H1 (cell line): ENCODE data around the gene OTOF. TPM values are rescaled to one million over a fixed set of nuclear protein-coding genes. Genes with fewer than 3 reads are reported as not detected.

Experiments
- CTCF ChIA-PET: fragments of 300-600 bp; sonication (Branson Sonifier 250); formaldehyde crosslinking; loops from one replicate; lab custom pipeline; 2021; ENCODE audit not compliant: partially characterized antibody; lab: Charles Lee
- POLR2A ChIA-PET: fragments of 300-600 bp; sonication (Branson Sonifier 250); formaldehyde crosslinking; loops from one replicate; lab custom pipeline; 2021; ENCODE audit warnings: inconsistent platforms; ENCODE audit not compliant: partially characterized antibody; lab: Charles Lee
- DNase-seq, 2 experiments: peaks; one replicate each; pipeline versions ENCODE4 v3.0.0 to v3.0.0-alpha.2; 2010 to 2022; ENCODE audit warnings: low spot score in 2 of 2, low read depth in 1 of 2, mixed read lengths in 1 of 2
- FAIRE-seq: peaks from 2 replicates; lab custom pipeline; 2011; peaks lifted over from hg19 to GRCh38; lab: Jason Lieb, UNC
- H2AFZ ChIP-seq: 2 replicates; pipeline ENCODE4 v1.8.1; 2012; ENCODE audit warnings: low read length, inconsistent platforms
- H2AK5ac ChIP-seq: 2 replicates; pipeline ENCODE4 v1.6.1; 2013; ENCODE audit warnings: low read depth, low read length
- H2BK120ac ChIP-seq: replicated peaks from 2 replicates; pipeline ENCODE3; 2013; ENCODE audit warnings: low read depth, low read length, inconsistent platforms
- H2BK12ac ChIP-seq: 2 replicates; pipeline ENCODE4 v1.6.1; 2013; ENCODE audit warnings: low read depth, low read length
- H2BK15ac ChIP-seq: 2 replicates; pipeline ENCODE4 v1.6.1; 2013; ENCODE audit warnings: low read length
- H2BK20ac ChIP-seq: 2 replicates; pipeline ENCODE4 v1.6.1; 2013; ENCODE audit warnings: low read length
- H2BK5ac ChIP-seq: 2 replicates; pipeline ENCODE4 v1.6.1; 2013; ENCODE audit warnings: low read depth, low read length
- H3K14ac ChIP-seq: 2 replicates; pipeline ENCODE4 v1.6.1; 2013; ENCODE audit warnings: inconsistent platforms; ENCODE audit not compliant: insufficient read length
- H3K18ac ChIP-seq: 2 replicates; pipeline ENCODE4 v1.6.1; 2013; ENCODE audit warnings: low read length; ENCODE audit errors: extremely low read depth
- H3K23ac ChIP-seq: 2 replicates; pipeline ENCODE4 v1.6.1; 2013; ENCODE audit warnings: inconsistent platforms; ENCODE audit not compliant: insufficient read length
- H3K23me2 ChIP-seq: 2 replicates; pipeline ENCODE4 v1.6.1; 2013; ENCODE audit warnings: low read depth, low read length
- H3K27ac ChIP-seq: 2 replicates; pipeline ENCODE4 v1.6.1; 2011; ENCODE audit warnings: low read depth, low read length, inconsistent platforms
- H3K27me3 ChIP-seq, 4 experiments: replicated peaks in 1 of 4; 1 replicate in 1 of 4; 2 replicates in 3 of 4; pipeline versions ENCODE4 v1.6.1 to v1.8.1; 2011 to 2013; ENCODE audit warnings: low read length in 3 of 4, mild to moderate bottlenecking in 3 of 4, inconsistent platforms in 2 of 4, mixed read lengths in 2 of 4, moderate library complexity in 1 of 4; ENCODE audit not compliant: control insufficient read depth in 3 of 4, insufficient read depth in 3 of 4; ENCODE audit errors: extremely low read depth in 1 of 4
- H3K36me3 ChIP-seq, 4 experiments: 2 replicates each; pipeline versions ENCODE4 v1.6.1 to v1.8.1; 2011 to 2013; ENCODE audit warnings: mild to moderate bottlenecking in 4 of 4, low read length in 3 of 4, moderate library complexity in 2 of 4, control low read depth in 1 of 4, inconsistent platforms in 1 of 4; ENCODE audit not compliant: insufficient read depth in 4 of 4, control insufficient read depth in 2 of 4
- H3K4ac ChIP-seq: replicated peaks from 2 replicates; pipeline ENCODE3; 2013; ENCODE audit warnings: low read length, low read depth, mixed read lengths, inconsistent platforms; ENCODE audit not compliant: insufficient read length
- H3K4me1 ChIP-seq, 4 experiments: replicated peaks in 1 of 4; 1 replicate in 1 of 4; 2 replicates in 3 of 4; pipeline versions ENCODE4 v1.6.1 to v1.8.1; 2011 to 2013; ENCODE audit warnings: low read length in 3 of 4, inconsistent platforms in 2 of 4, mixed read lengths in 1 of 4; ENCODE audit not compliant: insufficient read depth in 4 of 4, control insufficient read depth in 3 of 4
- H3K4me2 ChIP-seq, 2 experiments: 2 replicates each; pipeline versions ENCODE4 v1.6.1 to v1.8.1; 2011 to 2013; ENCODE audit warnings: low read depth in 2 of 2, low read length in 2 of 2, control low read depth in 1 of 2, inconsistent platforms in 1 of 2, mild to moderate bottlenecking in 1 of 2; ENCODE audit not compliant: insufficient read depth in 1 of 2
- H3K4me3 ChIP-seq, 4 experiments: fragments of 200-600, 300-600 bp in 1 of 4; sonication (generic), shearing (Covaris generic), sonication (Bioruptor Twin) in 1 of 4; 2 replicates each; pipeline versions ENCODE4 v1.5.1 to v1.8.1; 2011 to 2016; ENCODE audit warnings: low read length in 4 of 4, low read depth in 3 of 4, control low read depth in 2 of 4, inconsistent platforms in 2 of 4, mild to moderate bottlenecking in 2 of 4, mixed read lengths in 1 of 4, moderate library complexity in 1 of 4; ENCODE audit not compliant: insufficient read depth in 2 of 4; ENCODE audit errors: extremely low read depth in 1 of 4
- H3K56ac ChIP-seq: replicated peaks from 2 replicates; pipeline ENCODE3; 2013; ENCODE audit warnings: low read depth, mild to moderate bottlenecking, mixed read lengths, low read length, inconsistent platforms; ENCODE audit not compliant: insufficient read length
- H3K79me1 ChIP-seq: 2 replicates; pipeline ENCODE4 v1.6.1; 2013; ENCODE audit warnings: low read depth, low read length, control low read depth
- H3K79me2 ChIP-seq, 2 experiments: 2 replicates each; pipeline versions ENCODE4 v1.6.1 to v1.8.1; 2012 to 2013; ENCODE audit warnings: low read length in 2 of 2, mild to moderate bottlenecking in 2 of 2, inconsistent platforms in 1 of 2; ENCODE audit not compliant: insufficient read depth in 2 of 2, control insufficient read depth in 1 of 2
- H3K9ac ChIP-seq, 4 experiments: replicated peaks in 1 of 4; 1 replicate in 1 of 4; 2 replicates in 3 of 4; pipeline versions ENCODE4 v1.6.1 to v1.8.1; 2011 to 2013; ENCODE audit warnings: low read depth in 3 of 4, low read length in 3 of 4, control low read depth in 2 of 4, mild to moderate bottlenecking in 2 of 4, moderate library complexity in 2 of 4, inconsistent platforms in 1 of 4; ENCODE audit errors: extremely low read depth in 1 of 4
- H3K9me3 ChIP-seq, 2 experiments: 2 replicates each; pipeline versions ENCODE4 v1.6.1 to v1.8.1; 2012 to 2013; ENCODE audit warnings: mild to moderate bottlenecking in 2 of 2, moderate library complexity in 2 of 2, control low read depth in 1 of 2, inconsistent platforms in 1 of 2, low read depth in 1 of 2, low read length in 1 of 2, mixed read lengths in 1 of 2; ENCODE audit not compliant: insufficient read depth in 2 of 2
- H4K20me1 ChIP-seq, 2 experiments: replicated peaks in 1 of 2; 2 replicates each; pipeline versions ENCODE3 to v1.8.1; 2011 to 2013; ENCODE audit warnings: inconsistent platforms in 2 of 2, low read length in 2 of 2, mild to moderate bottlenecking in 1 of 2; ENCODE audit not compliant: insufficient read depth in 2 of 2, control insufficient read depth in 1 of 2
- H4K5ac ChIP-seq: 2 replicates; pipeline ENCODE4 v1.6.1; 2013; ENCODE audit warnings: low read length, low read depth, mixed read lengths, inconsistent platforms; ENCODE audit not compliant: insufficient read length
- H4K8ac ChIP-seq: 2 replicates; pipeline ENCODE4 v1.8.0; 2013; ENCODE audit warnings: mild to moderate bottlenecking, moderate library complexity, low read length, inconsistent platforms; ENCODE audit not compliant: insufficient read depth; ENCODE audit errors: extremely low read depth
- H4K91ac ChIP-seq: replicated peaks from 2 replicates; pipeline ENCODE3; 2013; ENCODE audit warnings: low read length, mixed read lengths, inconsistent platforms; ENCODE audit not compliant: insufficient read length
- ATF2 ChIP-seq: IDR thresholded peaks from 2 replicates; pipeline ENCODE4 v1.6.1; 2012; ENCODE audit warnings: low read length, inconsistent platforms
- CREB1 ChIP-seq: IDR thresholded peaks from 2 replicates; pipeline ENCODE4 v1.6.1; 2012; ENCODE audit warnings: inconsistent platforms
- EZH2 ChIP-seq: fragments of 200-600 bp; sonication (generic); IDR thresholded peaks from 2 replicates; pipeline ENCODE4 v1.7.1; 2012; ENCODE audit warnings: low read depth, mild to moderate bottlenecking, moderate library complexity, low read length, inconsistent platforms; ENCODE audit not compliant: severe bottlenecking
- HDAC2 ChIP-seq, 2 experiments: fragments of 300-600 bp in 1 of 2; sonication (generic) in 1 of 2; IDR thresholded peaks; 2 replicates each; pipeline ENCODE4 v1.6.1; 2011 to 2012; ENCODE audit warnings: low read depth in 2 of 2, low read length in 2 of 2, mild to moderate bottlenecking in 2 of 2, moderate library complexity in 2 of 2, borderline replicate concordance in 1 of 2, inconsistent platforms in 1 of 2
- JUN ChIP-seq: IDR thresholded peaks from 2 replicates; pipeline ENCODE4 v1.6.1; 2011; ENCODE audit warnings: low read depth, mild to moderate bottlenecking, improper control_type of control experiment, low read length
- PHF8 ChIP-seq: fragments of 200-600 bp; sonication (generic); conservative IDR thresholded peaks from 2 replicates; pipeline ENCODE4 v1.7.1; 2012; ENCODE audit warnings: low read depth, mild to moderate bottlenecking, inconsistent platforms, low read length, moderate library complexity
- POLR2A ChIP-seq, 2 experiments: IDR thresholded peaks; 1 replicate in 1 of 2; 2 replicates in 1 of 2; pipeline ENCODE4 v1.6.1; 2011; ENCODE audit warnings: low read depth in 2 of 2, low read length in 2 of 2, mild to moderate bottlenecking in 2 of 2; ENCODE audit errors: control extremely low read depth in 1 of 2
- SAP30 ChIP-seq: fragments of 300-600 bp; sonication (generic); IDR thresholded peaks from 2 replicates; pipeline ENCODE4 v1.7.1; 2012; ENCODE audit warnings: low read length, moderate library complexity, mild to moderate bottlenecking, inconsistent platforms; ENCODE audit not compliant: insufficient read depth, insufficient replicate concordance
- SIRT6 ChIP-seq: IDR thresholded peaks from one replicate; pipeline ENCODE4 v1.7.1; 2012; ENCODE audit warnings: low read length, inconsistent platforms
- SP1 ChIP-seq: IDR thresholded peaks from 2 replicates; pipeline ENCODE4 v1.6.1; 2011; ENCODE audit warnings: low read depth, low read length
- TAF7 ChIP-seq: optimal IDR thresholded peaks from 2 replicates; pipeline ENCODE3; 2011; ENCODE audit warnings: low read depth, mild to moderate bottlenecking, inconsistent platforms, low read length, moderate library complexity, borderline replicate concordance
- ZNF274 ChIP-seq: IDR thresholded peaks from 2 replicates; pipeline ENCODE4 v1.7.0; 2012; ENCODE audit warnings: low read length, borderline replicate concordance; ENCODE audit errors: extremely low read depth
- WGBS, 2 experiments: shearing (Covaris generic) in 1 of 2; methylation state at CpG; one replicate each; pipeline versions ENCODE4 v1.1.6 to v1.1.7; 2013 to 2015; ENCODE audit warnings: low lambda C conversion rate in 2 of 2, mixed read lengths in 2 of 2, inconsistent platforms in 1 of 2, low coverage in 1 of 2, missing lambda C conversion rate in 1 of 2; ENCODE audit not compliant: insufficient replicate concordance in 2 of 2, insufficient coverage in 1 of 2, insufficient read length in 1 of 2; ENCODE audit errors: extremely low coverage in 1 of 2, missing lambda C conversion rate in 1 of 2; 5-methylcytosine and 5-hydroxymethylcytosine counted together
- polyA plus RNA-seq, 7 experiments: library from polyadenylated mRNA; depleted of rRNA in 3 of 7; stranded (reverse) in 5 of 7; unstranded in 2 of 7; fragments of >200 nt in 5 of 7; fragments of 200-250 nt in 2 of 7; gene quantifications; 1 replicate in 5 of 7; 2 replicates in 1 of 7; 4 replicates in 1 of 7; pipeline versions ENCODE4 v1.2.1 to v1.2.3, GENCODE V29; 2011 to 2013; ENCODE audit warnings: missing spikeins in 2 of 7, mixed read lengths in 2 of 7
- total RNA-seq: library from RNA; stranded (reverse); fragmentation: NEBNext Ultra II Directional; extraction: Animal tissue kit (Norgen Biotek cat#: 25700); gene quantifications from 2 replicates; pipeline ENCODE4 v1.2.1, GENCODE V29; 2021

Gene OTOF
- total and polyA plus RNA-seq, 2 of the 8 experiments (the other 6 are each of a cell fraction or from before 2014, with no cell fraction given): 0.06 TPM; not detected in 1

- H2BK15ac ChIP-seq: no peak overlapping the region; the same call in 1 of the 2 replicates
- H4K5ac ChIP-seq: no peak overlapping the region
- H3K4me3 ChIP-seq: no peak overlapping the region
- H3K79me1 ChIP-seq: no peaks in the 10 kb centered on the region
- no peak overlapping the region for H3K14ac ChIP-seq
- DNase-seq (no peak), FAIRE-seq (no peak)
- H2BK120ac ChIP-seq: no peak overlapping the region
- H2BK5ac ChIP-seq: no peak overlapping the region
- no peak overlapping the region for H4K91ac ChIP-seq
- no peaks in the 10 kb centered on the region for H3K79me2 ChIP-seq
- no peak overlapping the region for H3K27ac ChIP-seq
- WGBS, 2 experiments: 93% methylated on average over 10 of the region's 10 CpGs; no CpG with 5 or more reads in 1 of the 2 experiments
- H4K8ac ChIP-seq: no peak overlapping the region
- H2AFZ ChIP-seq: no peak overlapping the region
- H3K23ac ChIP-seq: no peak overlapping the region
- H3K23me2 ChIP-seq: no peaks in the 10 kb centered on the region
- ChIA-PET CTCF (interaction anchor here (0.6 to 8.2 kb wide), 9 partner anchors 9 to 1095 kb away, joined by 3 to 68 read pairs (median 3); no protein-coding TSS in a partner anchor), POLR2A (no interaction called here)
- H3K9me3 ChIP-seq: no peaks in the 10 kb centered on the region
- H2BK20ac ChIP-seq: no peak overlapping the region
- no peak overlapping the region for H3K18ac ChIP-seq
- H3K36me3 ChIP-seq: no peaks in the 10 kb centered on the region
- no peak overlapping the region for H3K4ac ChIP-seq
- H3K4me1 ChIP-seq: peaks cover 0 to 17% (median 3%) of the 10 kb centered on the region in 4 experiments; a peak in 6 of 7 replicates
- H3K27me3 ChIP-seq: no peaks in the 10 kb centered on the region
- H2AK5ac ChIP-seq: 0 out of 2 replicates have a peak overlapping the region, but pooled peaks have one; percentile 9
- H2BK12ac ChIP-seq: peak overlapping the region; percentile 87; the same call in 1 of the 2 replicates
- H3K9ac ChIP-seq: no peak overlapping the region
- H3K56ac ChIP-seq: no peak overlapping the region
- H3K4me2 ChIP-seq: no peak overlapping the region
- no peaks in the 10 kb centered on the region for H4K20me1 ChIP-seq
- no peak for TF ChIP-seq ZNF274
- TF ChIP-seq TAF7: no peak
- no peak for TF ChIP-seq SIRT6
- TF ChIP-seq JUN: no peak
- no peak for TF ChIP-seq HDAC2 (IDR thresholded peaks at IDR 0.05; ENCODE audit: borderline replicate concordance in 1 of 2, low read depth in 2 of 2, low read length in 2 of 2)
- no peak for TF ChIP-seq PHF8
- TF ChIP-seq SAP30: no peak
- TF ChIP-seq ATF2: no peak
- no peak for TF ChIP-seq POLR2A (IDR thresholded peaks at IDR 0.05; ENCODE audit: control extremely low read depth in 1 of 2, low read depth in 2 of 2, low read length in 2 of 2)
- TF ChIP-seq EZH2: no peak
- TF ChIP-seq CREB1: no peak
- TF ChIP-seq SP1: no peak
Measured at GRCh38 chr2:26465981-26466471, 11.9 kb downstream of the OTOF start.
